HG02973 (cell line): ENCODE results near the gene RBMS1.

Experiments
- ATAC-seq: cut with Tn5 transposase; IDR thresholded peaks from one replicate; pipeline ENCODE4 v1.9.1; 2021; ENCODE audit warnings: moderate library complexity; ENCODE audit not compliant: unreplicated experiment

The RBMS1 gene

GRCh38 chr2:160289126-160289525 lies 204.5 kb downstream of the RBMS1 start:
- ATAC-seq = no peak

GRCh38 chr2:160288324-160288723 lies 205.3 kb downstream of the RBMS1 start:
- no peak for ATAC-seq

GRCh38 chr2:160287476-160287875 lies 206.1 kb downstream of the RBMS1 start:
- ATAC-seq = no peak

- ATAC-seq = no peak
Measured at GRCh38 chr2:160286551-160286950, 207.1 kb downstream of the RBMS1 start.

GRCh38 chr2:160283675-160284074 lies 209.9 kb downstream of the RBMS1 start:
- no peak for ATAC-seq

GRCh38 chr2:160282063-160282580 lies 211.5 kb downstream of the RBMS1 start:
- no peak for ATAC-seq

DNA sequence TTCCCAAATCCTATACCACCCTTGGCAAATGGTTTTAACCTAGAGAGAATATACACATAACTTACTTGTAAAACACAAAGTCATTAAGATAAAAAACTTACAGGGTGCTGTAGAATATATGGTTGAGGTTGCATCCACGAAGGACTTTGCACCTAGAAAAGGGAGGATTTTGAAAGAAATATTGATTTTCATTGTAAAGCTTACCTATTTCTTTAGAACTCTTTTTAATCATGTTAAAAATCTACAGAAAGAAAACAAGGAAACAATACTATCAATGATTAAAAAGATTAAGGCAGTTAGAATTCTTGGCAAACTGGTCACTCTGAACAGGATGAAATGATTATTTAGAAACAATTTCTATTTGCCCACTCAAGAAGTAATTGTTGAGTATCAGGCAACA lies 212.4 kb downstream of the RBMS1 start:
- ATAC-seq = no peak

DNA sequence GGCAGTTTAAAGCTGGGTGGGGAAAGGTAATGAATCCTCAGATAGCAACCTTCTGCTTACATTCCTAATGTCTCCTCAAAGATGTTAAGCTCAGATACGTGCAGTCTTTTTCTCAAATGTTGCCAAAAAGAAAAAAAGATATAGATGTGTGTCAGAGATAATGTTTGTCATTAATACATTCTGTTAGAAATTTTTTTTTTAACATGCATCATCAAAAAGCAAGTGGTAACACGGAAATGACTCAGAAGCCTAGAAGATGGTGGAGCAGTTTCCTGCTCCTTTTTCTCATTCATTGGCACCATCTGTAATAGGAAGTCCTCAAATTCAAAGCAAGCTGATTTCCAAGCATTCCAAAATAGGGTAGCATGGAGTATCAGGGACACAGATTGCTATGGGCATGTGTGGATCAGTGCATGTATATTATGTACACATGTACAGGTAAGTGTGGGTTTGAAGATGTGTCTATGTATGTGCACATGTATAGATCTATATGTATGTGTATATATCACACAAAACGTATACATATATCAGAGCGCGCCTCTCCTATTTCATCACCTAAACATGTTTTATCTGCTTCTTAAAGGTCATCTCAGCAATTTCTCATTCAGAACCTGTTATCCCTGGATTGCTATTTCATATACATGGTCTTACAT lies 213.7 kb downstream of the RBMS1 start:
- ATAC-seq = no peak

DNA sequence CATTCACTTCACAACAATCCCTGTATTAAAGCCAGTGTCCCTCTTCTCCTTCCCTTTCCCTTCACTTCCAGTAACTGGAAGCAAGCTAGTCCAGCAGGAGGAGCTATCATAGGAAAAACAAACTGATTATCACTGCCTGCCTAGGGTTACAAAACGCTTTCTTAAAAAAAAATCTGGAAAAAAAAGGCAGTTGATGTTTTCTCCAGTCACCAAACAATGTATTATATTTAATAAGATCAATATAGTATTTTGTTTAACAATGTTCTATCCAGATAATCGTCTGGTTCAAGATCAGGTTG lies 214.8 kb downstream of the RBMS1 start:
- no peak for ATAC-seq

DNA sequence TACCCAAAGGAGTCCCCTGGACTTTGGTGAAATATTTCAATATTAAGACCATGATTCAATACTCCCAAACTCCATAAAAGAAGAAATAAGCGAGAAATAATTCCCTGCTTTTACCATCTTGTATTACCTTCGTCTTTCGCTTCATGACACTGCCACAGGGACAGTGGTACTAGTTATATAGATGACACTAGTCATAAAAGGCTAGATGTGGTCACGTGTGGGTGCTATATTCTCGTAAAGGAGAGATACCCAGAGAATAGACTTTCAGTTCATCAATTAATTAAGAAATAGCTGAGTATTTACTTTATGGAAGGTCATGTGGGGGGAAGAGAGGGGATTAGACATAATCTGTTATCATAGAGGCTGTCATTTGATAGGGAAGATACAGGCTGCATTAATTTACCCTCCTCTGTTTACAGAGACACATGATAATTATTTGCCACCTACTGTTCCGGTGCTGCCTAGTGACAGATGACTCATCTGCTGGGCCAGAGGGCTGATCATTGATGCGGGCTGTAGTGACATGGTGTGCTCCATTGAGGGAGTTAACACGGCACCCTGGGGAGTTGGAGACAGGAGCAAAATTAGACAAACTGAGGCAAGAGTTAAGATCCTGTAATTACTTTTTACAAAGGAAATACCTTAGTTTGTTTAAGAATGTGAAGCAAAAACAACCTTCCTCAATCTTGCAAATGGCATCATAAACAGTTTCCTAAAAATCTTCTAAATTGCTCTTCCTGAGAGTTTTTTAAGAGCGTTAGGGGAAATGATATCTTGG lies 215.3 kb downstream of the RBMS1 start:
- peak; percentile 73 for ATAC-seq

GRCh38 chr2:160277151-160277550 lies 216.5 kb downstream of the RBMS1 start:
- no peak for ATAC-seq

DNA sequence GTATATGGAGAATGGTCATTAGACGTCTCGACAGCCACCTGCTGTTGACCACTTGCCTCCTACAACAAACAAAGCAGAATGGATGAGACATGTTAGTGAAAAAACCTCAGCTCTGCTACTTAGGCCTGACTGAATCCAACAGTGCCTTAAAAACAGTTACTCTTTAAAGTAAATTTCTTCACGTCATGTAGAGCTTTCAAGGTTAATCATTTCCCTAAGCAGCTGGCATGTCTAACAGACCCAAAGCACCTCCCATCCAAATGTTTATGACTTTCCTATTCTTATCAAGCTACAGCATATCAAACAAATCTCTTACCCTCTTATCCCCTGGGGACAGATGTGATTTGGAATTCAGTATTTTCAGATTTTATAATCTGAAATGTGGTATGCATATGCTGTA lies 218.0 kb downstream of the RBMS1 start:
- no peak for ATAC-seq

- no peak for ATAC-seq
Measured at GRCh38 chr2:160271171-160272086, 222.2 kb downstream of the RBMS1 start.

GRCh38 chr2:160270571-160271113 lies 223.0 kb downstream of the RBMS1 start:
- no peak for ATAC-seq

- peak; percentile 89 for ATAC-seq
Measured at GRCh38 chr2:160269803-160270570, 223.6 kb downstream of the RBMS1 start.

DNA sequence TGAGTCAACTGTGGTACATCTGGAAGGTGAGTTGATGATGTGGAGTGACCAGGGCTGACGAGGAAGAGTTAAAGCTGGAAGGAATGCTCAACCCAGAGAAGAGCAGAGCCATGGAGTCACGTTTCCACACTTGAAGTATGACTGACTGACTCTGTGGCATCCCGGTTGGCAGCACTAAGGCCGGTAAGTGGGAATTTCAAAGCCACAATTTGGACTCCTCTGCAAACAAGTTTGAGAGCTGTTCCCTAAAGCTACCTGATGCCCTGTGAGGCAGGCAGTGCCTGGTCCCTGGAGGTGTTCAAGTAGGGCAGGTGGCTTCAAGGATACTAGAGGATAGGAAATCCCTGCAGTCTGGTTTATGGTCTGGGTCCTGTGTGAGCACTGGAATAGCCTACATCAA lies 224.2 kb downstream of the RBMS1 start:
- peak; percentile 5 for ATAC-seq

GRCh38 chr2:160268151-160268781 lies 225.3 kb downstream of the RBMS1 start:
- no peak for ATAC-seq

DNA sequence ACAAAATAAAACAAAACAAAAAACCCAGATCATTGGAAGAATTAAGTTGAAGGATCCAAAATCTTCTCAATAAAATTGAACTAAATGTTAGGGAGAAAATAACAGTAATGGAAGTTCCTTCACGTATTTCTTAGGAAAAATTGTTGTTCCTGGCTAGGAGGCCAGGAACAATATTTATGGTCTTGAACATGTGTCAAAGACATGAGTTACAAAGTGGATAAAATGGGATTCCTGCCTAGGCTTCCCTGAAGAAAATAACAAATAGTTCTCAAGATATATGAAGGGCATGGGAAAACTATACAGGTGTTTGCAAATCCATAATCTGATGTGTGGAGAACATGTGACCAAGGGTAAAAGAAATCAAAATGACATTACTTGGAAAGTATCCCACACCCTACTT lies 225.9 kb downstream of the RBMS1 start:
- no peak for ATAC-seq

DNA sequence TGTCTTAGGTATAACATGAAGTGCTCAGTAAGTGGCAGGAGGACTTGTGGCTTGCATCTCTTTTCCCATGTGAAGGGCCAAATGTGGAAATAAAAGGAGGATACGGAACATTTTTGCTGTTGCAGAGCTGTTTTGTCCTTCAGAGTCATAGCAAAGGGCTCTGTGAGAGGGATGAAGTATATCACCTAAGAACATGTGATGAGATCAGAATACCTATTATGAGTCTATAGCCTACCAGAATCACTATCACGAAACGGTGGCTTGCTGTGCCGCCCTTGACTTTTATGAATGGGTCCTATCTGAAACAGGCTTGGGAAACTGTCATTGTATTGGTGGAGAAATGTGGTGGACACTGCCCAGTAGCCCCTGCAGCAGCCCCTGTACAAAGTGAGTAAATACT lies 226.6 kb downstream of the RBMS1 start:
- no peak for ATAC-seq

DNA sequence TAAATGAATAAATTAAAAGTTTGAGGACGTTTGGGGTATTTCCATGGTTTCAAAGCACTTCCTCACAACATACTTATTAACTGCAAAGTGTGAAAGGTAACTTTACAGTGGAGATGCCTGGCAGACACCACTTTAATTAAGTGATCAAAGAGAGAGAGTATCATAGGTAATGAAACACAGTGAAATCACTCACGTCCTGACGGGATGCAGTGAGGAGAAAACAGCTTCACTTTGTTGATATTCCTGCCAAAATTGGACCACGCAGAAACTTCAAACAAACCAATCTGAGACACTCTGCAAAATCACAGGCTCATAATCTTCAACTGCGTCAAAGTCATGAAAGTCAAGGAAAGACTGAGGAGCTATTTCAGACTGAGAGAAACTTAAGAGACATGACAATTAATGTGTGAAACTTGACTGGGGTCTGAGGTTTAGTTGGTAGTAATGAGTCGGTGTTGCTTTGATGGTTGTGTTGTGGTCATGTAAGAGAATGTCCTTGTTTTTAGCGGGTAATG lies 227.5 kb downstream of the RBMS1 start:
- ATAC-seq = no peak
